Suprapubic skin (tissue), 4 donors: ENCODE results near the gene CSGALNACT2. TPM values are rescaled to one million over a fixed set of nuclear protein-coding genes. Genes with fewer than 3 reads are reported as not detected.

Source experiments
- DNase-seq, 2 donors: peaks; one replicate each; pipeline ENCODE4 v3.0.0-alpha.2; 2019; ENCODE audit warnings: low spot score in 2 of 2
- H3K27ac ChIP-seq: fragments of 200-600 bp; sonication (generic); one replicate; pipeline ENCODE4 v1.5.1; 2019
- H3K27me3 ChIP-seq: fragments of 200-600 bp; sonication (generic); one replicate; pipeline ENCODE4 v1.5.1; 2019
- H3K36me3 ChIP-seq: fragments of 200-600 bp; sonication (generic); one replicate; pipeline ENCODE4 v1.5.1; 2019
- H3K4me1 ChIP-seq: fragments of 200-600 bp; sonication (generic); one replicate; pipeline ENCODE4 v1.5.1; 2019
- H3K4me3 ChIP-seq: fragments of 200-600 bp; sonication (generic); one replicate; pipeline ENCODE4 v1.5.1; 2019; ENCODE audit warnings: mild to moderate bottlenecking
- H3K9me3 ChIP-seq: fragments of 200-600 bp; sonication (generic); one replicate; pipeline ENCODE4 v1.5.1; 2019
- EP300 ChIP-seq: sonication (generic); formaldehyde crosslinking; IDR thresholded peaks from one replicate; pipeline ENCODE4 v1.6.1; 2017; ENCODE audit warnings: antibody characterized with exemption
- POLR2A ChIP-seq, 2 donors: fragments of 450-650 bp; IDR thresholded peaks; one replicate each; pipeline ENCODE4 v1.6.1; 2017; ENCODE audit warnings: antibody characterized with exemption in 2 of 2, mild to moderate bottlenecking in 2 of 2, moderate library complexity in 2 of 2
- POLR2AphosphoS5 ChIP-seq, 3 donors: sonication (generic); formaldehyde crosslinking; IDR thresholded peaks; one replicate each; pipeline ENCODE4 v1.6.1; 2017; ENCODE audit warnings: antibody characterized with exemption in 3 of 3
- WGBS: methylation state at CpG from one replicate; pipeline ENCODE4 v1.1.5; 2018; 5-methylcytosine and 5-hydroxymethylcytosine counted together
- total RNA-seq, 4 donors: library from RNA; depleted of rRNA; stranded (reverse); fragments of >200 nt; gene quantifications; one replicate each; pipeline ENCODE4 v1.1.0, GENCODE V29; 2016
- TF ChIP-seq, protein P1 (sequence below), 2 donors: fragments of 200-600 bp in 1 of 2; fragments of 450-650 bp in 1 of 2; sonication (generic) in 1 of 2; IDR thresholded peaks; one replicate each; pipeline ENCODE4 v1.5.1; 2016 to 2019; ENCODE audit warnings: antibody characterized with exemption in 2 of 2, mild to moderate bottlenecking in 1 of 2, moderate library complexity in 1 of 2

Gene CSGALNACT2
- total RNA-seq, 4 donors from 2014 or later = 10.1 to 15.5 (median 13.9) TPM

GRCh38 chr10:43151371-43151770, 13.1 kb downstream of the CSGALNACT2 start:
- Histone ChIP-seq H3K9me3 (no peaks in the 10 kb centered on the region), H3K36me3 (no peaks in the 10 kb centered on the region), H3K4me3 (no peak overlapping the region), H3K4me1 (peaks cover 2% of the 10 kb centered on the region), H3K27me3 (no peaks in the 10 kb centered on the region), H3K27ac (no peak overlapping the region)
- TF ChIP-seq EP300 (no peak), POLR2A (IDR thresholded peaks at IDR 0.05) (no peak)
- TF ChIP-seq, protein P1, sequence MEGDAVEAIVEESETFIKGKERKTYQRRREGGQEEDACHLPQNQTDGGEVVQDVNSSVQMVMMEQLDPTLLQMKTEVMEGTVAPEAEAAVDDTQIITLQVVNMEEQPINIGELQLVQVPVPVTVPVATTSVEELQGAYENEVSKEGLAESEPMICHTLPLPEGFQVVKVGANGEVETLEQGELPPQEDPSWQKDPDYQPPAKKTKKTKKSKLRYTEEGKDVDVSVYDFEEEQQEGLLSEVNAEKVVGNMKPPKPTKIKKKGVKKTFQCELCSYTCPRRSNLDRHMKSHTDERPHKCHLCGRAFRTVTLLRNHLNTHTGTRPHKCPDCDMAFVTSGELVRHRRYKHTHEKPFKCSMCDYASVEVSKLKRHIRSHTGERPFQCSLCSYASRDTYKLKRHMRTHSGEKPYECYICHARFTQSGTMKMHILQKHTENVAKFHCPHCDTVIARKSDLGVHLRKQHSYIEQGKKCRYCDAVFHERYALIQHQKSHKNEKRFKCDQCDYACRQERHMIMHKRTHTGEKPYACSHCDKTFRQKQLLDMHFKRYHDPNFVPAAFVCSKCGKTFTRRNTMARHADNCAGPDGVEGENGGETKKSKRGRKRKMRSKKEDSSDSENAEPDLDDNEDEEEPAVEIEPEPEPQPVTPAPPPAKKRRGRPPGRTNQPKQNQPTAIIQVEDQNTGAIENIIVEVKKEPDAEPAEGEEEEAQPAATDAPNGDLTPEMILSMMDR (IDR thresholded peaks at IDR 0.05) = no peak
- no peak for DNase-seq
- WGBS = 72% methylated on average over 2 of the region's 2 CpGs

DNA sequence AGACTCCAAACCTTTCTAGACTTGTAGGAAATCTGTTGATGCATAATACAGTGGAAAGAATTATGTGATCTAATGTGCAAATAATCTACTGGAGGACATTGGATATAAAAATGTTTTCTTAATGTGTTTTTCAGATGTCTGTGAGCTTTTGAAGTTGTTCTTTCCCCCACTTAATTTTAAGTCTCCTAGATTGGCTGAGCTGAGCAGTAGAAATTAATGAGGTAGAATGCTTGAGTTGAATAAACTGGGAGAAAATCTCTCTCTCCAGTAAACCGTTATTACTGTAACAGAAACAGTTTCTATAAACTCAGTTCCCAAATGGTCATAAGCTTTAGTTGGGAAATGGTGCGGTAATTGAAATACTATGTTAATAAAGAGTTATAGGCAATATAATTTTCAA, 15.7 kb downstream of the CSGALNACT2 start:
- Histone ChIP-seq H3K36me3 (no peaks in the 10 kb centered on the region), H3K4me1 (peaks cover 2% of the 10 kb centered on the region), H3K9me3 (no peaks in the 10 kb centered on the region), H3K4me3 (no peak overlapping the region), H3K27me3 (no peaks in the 10 kb centered on the region), H3K27ac (no peak overlapping the region)
- 66% methylated on average over 2 of the region's 2 CpGs for WGBS
- no peak for DNase-seq
- TF ChIP-seq POLR2A (IDR thresholded peaks at IDR 0.05) (no peak), EP300 (no peak), POLR2AphosphoS5 (IDR thresholded peaks at IDR 0.05) (no peak)
- TF ChIP-seq, protein P1 (IDR thresholded peaks at IDR 0.05) = no peak

- WGBS = 96% methylated on average over 2 of the region's 2 CpGs
Observed at GRCh38 chr10:43155221-43155620, 17.0 kb downstream of the CSGALNACT2 start.

DNA sequence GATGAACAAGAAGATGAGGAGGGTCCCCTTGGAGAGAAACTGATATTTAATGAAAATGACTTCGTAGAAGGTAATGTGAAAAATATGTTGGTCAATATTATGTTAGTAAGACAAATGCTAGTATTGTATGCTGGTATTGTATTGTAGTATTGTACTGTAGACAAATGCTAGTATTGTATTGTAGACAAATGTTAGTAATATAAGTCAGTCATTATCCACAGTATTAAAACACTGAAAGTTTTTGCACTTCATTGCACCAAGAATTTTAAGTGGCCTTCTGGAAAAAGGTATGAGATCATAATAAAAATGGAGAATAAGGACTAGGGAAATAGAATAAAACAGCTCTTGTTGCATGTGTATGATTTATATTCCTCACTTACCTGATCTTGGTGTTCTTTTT, 17.5 kb downstream of the CSGALNACT2 start:
- Histone ChIP-seq H3K4me1 (peaks cover 5% of the 10 kb centered on the region), H3K36me3 (no peaks in the 10 kb centered on the region), H3K9me3 (no peaks in the 10 kb centered on the region), H3K27me3 (no peaks in the 10 kb centered on the region), H3K27ac (no peak overlapping the region), H3K4me3 (no peak overlapping the region)
- no peak for DNase-seq
- WGBS = 78% methylated on average over 1 of the region's 1 CpG
- TF ChIP-seq, protein P1 (IDR thresholded peaks at IDR 0.05) = no peak
- no peak for TF ChIP-seq EP300
- TF ChIP-seq POLR2AphosphoS5 (IDR thresholded peaks at IDR 0.05) = no peak
- no peak for TF ChIP-seq POLR2A (IDR thresholded peaks at IDR 0.05)

More at GRCh38 chr10:43155221-43155620, 17.0 kb downstream of the CSGALNACT2 start:
- Histone ChIP-seq H3K4me3 (no peak overlapping the region), H3K9me3 (no peaks in the 10 kb centered on the region), H3K27ac (no peak overlapping the region), H3K27me3 (no peaks in the 10 kb centered on the region), H3K4me1 (peaks cover 5% of the 10 kb centered on the region), H3K36me3 (no peaks in the 10 kb centered on the region)
- no peak for DNase-seq
- TF ChIP-seq POLR2AphosphoS5 (IDR thresholded peaks at IDR 0.05) (no peak), EP300 (no peak), POLR2A (IDR thresholded peaks at IDR 0.05) (no peak)
- TF ChIP-seq, protein P1 (IDR thresholded peaks at IDR 0.05) = no peak

- Histone ChIP-seq H3K36me3 (peaks cover 7% of the 10 kb centered on the region), H3K9me3 (no peaks in the 10 kb centered on the region), H3K27me3 (no peaks in the 10 kb centered on the region), H3K4me1 (peaks cover 2% of the 10 kb centered on the region), H3K4me3 (no peak overlapping the region), H3K27ac (no peak overlapping the region)
- TF ChIP-seq, protein P1 (IDR thresholded peaks at IDR 0.05) = no peak
- no peak for TF ChIP-seq POLR2AphosphoS5 (IDR thresholded peaks at IDR 0.05)
- TF ChIP-seq POLR2A (IDR thresholded peaks at IDR 0.05) = no peak
- TF ChIP-seq EP300 = no peak
- 66% methylated on average over 9 of the region's 9 CpGs for WGBS
- no peak for DNase-seq
Observed at GRCh38 chr10:43156590-43157341, 18.5 kb downstream of the CSGALNACT2 start.
